ENCODE measurements around the gene LYRM4. TPM values are rescaled to one million over a fixed set of nuclear protein-coding genes. Genes with fewer than 3 reads are reported as not detected.

The LYRM4 gene
- total RNA-seq, 1 donor from 2014 or later: 26.2 TPM

GRCh38 chr6:5141046-5141445 lies 119.7 kb downstream of the LYRM4 start:
- DNase-seq: no peak
- no peak for ATAC-seq (ENCODE audit: poor library complexity)
- intact Hi-C loops (cut with DNase I): loop anchor here (5.0 to 10.0 kb wide), 3 partner anchors 74 to 261 kb away; partner anchors contain the start of genes FARS2 and LYRM4

GRCh38 chr6:5139828-5140771 lies 120.7 kb downstream of the LYRM4 start:
- DNase-seq (no peak), ATAC-seq (ENCODE audit: poor library complexity) (no peak)
- intact Hi-C loops (cut with DNase I): loop anchor here (5.0 to 10.0 kb wide), 3 partner anchors 75 to 262 kb away; partner anchors contain the start of genes FARS2 and LYRM4

- no peak for DNase-seq
- intact Hi-C loops (cut with DNase I): no loop called here
- ATAC-seq (ENCODE audit: poor library complexity): no peak
Observed at GRCh38 chr6:5138995-5139827, 121.5 kb downstream of the LYRM4 start.

- DNase-seq: no peak
- intact Hi-C loops (cut with DNase I): no loop called here
- no peak for ATAC-seq (ENCODE audit: poor library complexity)
Observed at GRCh38 chr6:5136851-5137250, 123.9 kb downstream of the LYRM4 start.

GRCh38 chr6:5135788-5136376 lies 124.9 kb downstream of the LYRM4 start:
- no peak for ATAC-seq (ENCODE audit: poor library complexity)
- no peak for DNase-seq
- intact Hi-C loops (cut with DNase I): no loop called here

GRCh38 chr6:5133943-5134342 lies 126.8 kb downstream of the LYRM4 start:
- intact Hi-C loops (cut with DNase I): no loop called here

GRCh38 chr6:5132731-5133130 lies 128.0 kb downstream of the LYRM4 start:
- intact Hi-C loops (cut with DNase I): no loop called here
- peak; percentile 93 for ATAC-seq (ENCODE audit: poor library complexity)
- DNase-seq: peak; percentile 85

More at GRCh38 chr6:5133943-5134342, 126.8 kb downstream of the LYRM4 start:
- DNase-seq: no peak
- ATAC-seq (ENCODE audit: poor library complexity): no peak

- ATAC-seq (ENCODE audit: poor library complexity): no peak
- intact Hi-C loops (cut with DNase I): no loop called here
- no peak for DNase-seq
Observed at GRCh38 chr6:5130135-5130866, 130.4 kb downstream of the LYRM4 start.

GRCh38 chr6:5128351-5128750 lies 132.4 kb downstream of the LYRM4 start:
- intact Hi-C loops (cut with DNase I): no loop called here

GRCh38 chr6:5127106-5127687 lies 133.6 kb downstream of the LYRM4 start:
- ATAC-seq (ENCODE audit: poor library complexity) (no peak), DNase-seq (no peak)
- intact Hi-C loops (cut with DNase I): no loop called here

More at GRCh38 chr6:5128351-5128750, 132.4 kb downstream of the LYRM4 start:
- DNase-seq: no peak
- ATAC-seq (ENCODE audit: poor library complexity): no peak

- DNase-seq (no peak), ATAC-seq (ENCODE audit: poor library complexity) (no peak)
- intact Hi-C loops (cut with DNase I): no loop called here
Observed at GRCh38 chr6:5126214-5126613, 134.5 kb downstream of the LYRM4 start.

- no peak for DNase-seq
- ATAC-seq (ENCODE audit: poor library complexity): no peak
- intact Hi-C loops (cut with DNase I): no loop called here
Observed at GRCh38 chr6:5125152-5126006, 135.4 kb downstream of the LYRM4 start.

GRCh38 chr6:5124526-5124925 lies 136.2 kb downstream of the LYRM4 start:
- ATAC-seq (ENCODE audit: poor library complexity) (no peak), DNase-seq (no peak)
- intact Hi-C loops (cut with DNase I): no loop called here

GRCh38 chr6:5123296-5124143 lies 137.2 kb downstream of the LYRM4 start:
- intact Hi-C loops (cut with DNase I): no loop called here
- DNase-seq (no peak), ATAC-seq (ENCODE audit: poor library complexity) (no peak)

GRCh38 chr6:5122504-5123112 lies 138.1 kb downstream of the LYRM4 start:
- intact Hi-C loops (cut with DNase I): no loop called here
- ATAC-seq (ENCODE audit: poor library complexity) (no peak), DNase-seq (no peak)

- intact Hi-C loops (cut with DNase I): no loop called here
- ATAC-seq (ENCODE audit: poor library complexity) (no peak), DNase-seq (no peak)
Observed at GRCh38 chr6:5121956-5122355, 138.8 kb downstream of the LYRM4 start.

Data from Right ventricle myocardium superior (tissue), 1 donor.